GM12873 (cell line): ENCODE results near the gene ZFP36L1.

ENCODE experiments used
- TF ChIP-seq, protein P1 (sequence below): IDR thresholded peaks from 2 replicates; pipeline ENCODE4 v1.5.1; 2012; ENCODE audit warnings: low read depth, mild to moderate bottlenecking, moderate library complexity, low read length, control low read depth; ENCODE audit not compliant: insufficient read depth; ENCODE audit errors: missing control alignments

Gene ZFP36L1

GRCh38 chr14:68800953-68801352 is 8.1 kb upstream of the ZFP36L1 start:
- TF ChIP-seq, protein P1, sequence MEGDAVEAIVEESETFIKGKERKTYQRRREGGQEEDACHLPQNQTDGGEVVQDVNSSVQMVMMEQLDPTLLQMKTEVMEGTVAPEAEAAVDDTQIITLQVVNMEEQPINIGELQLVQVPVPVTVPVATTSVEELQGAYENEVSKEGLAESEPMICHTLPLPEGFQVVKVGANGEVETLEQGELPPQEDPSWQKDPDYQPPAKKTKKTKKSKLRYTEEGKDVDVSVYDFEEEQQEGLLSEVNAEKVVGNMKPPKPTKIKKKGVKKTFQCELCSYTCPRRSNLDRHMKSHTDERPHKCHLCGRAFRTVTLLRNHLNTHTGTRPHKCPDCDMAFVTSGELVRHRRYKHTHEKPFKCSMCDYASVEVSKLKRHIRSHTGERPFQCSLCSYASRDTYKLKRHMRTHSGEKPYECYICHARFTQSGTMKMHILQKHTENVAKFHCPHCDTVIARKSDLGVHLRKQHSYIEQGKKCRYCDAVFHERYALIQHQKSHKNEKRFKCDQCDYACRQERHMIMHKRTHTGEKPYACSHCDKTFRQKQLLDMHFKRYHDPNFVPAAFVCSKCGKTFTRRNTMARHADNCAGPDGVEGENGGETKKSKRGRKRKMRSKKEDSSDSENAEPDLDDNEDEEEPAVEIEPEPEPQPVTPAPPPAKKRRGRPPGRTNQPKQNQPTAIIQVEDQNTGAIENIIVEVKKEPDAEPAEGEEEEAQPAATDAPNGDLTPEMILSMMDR = no peak

- TF ChIP-seq, protein P1 = no peak
These were observed 7.5 kb upstream of the ZFP36L1 start for GRCh38 chr14:68800390-68800789.

DNA sequence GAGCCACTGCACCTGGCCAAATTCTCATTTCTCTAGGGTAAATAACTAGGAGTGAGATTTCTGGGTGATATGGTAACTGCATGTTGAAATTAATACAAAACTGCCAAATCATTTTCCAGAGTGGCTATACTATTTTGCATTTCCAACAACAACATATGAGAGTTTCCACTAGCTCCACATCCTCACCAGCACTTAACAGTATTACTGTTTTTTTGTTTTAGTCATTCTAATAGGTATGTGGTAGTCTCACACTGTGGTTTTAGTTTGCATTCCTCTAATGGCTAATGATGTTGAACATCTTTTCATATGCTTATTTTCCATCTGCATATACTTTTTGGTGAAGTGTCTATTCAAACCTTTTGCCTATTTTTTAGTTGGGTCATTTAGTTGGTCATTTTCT is 5.8 kb upstream of the ZFP36L1 start:
- TF ChIP-seq, protein P1 = no peak

GRCh38 chr14:68797121-68797670 is 4.3 kb upstream of the ZFP36L1 start:
- TF ChIP-seq, protein P1 = no peak

DNA sequence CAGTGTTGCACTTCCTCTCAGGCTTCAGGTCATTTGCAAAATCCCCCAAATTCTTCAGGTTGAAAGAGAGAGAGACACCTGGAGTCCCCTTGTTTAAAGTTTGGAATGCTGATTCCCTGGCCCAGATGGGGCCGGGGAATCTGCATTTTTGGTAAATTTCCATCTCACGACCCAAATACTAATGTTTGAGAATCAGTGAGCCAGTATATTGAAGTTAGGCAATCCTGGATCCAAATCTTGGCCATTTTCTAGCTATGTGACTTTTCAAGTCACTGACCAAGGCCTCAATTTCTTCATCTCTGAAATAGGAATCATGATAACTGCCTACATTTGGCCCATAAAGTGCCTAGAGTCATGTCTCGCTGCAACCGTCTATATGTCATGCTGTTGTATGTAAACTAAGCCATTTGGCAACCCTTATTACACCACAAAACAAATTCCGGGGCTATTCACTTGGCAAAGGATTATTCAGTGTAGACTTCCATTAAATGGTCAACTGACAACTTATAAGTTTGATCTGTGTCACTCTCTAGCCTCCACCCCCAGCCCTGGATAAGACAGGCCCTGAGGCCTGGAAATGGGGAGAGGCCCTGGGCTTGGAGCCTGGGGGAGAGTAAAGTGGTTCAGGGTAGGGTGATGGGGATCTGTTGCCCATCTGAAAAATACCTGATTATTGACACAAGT is 3.7 kb upstream of the ZFP36L1 start:
- TF ChIP-seq, protein P1 = no peak

GRCh38 chr14:68795597-68796417 is 2.9 kb upstream of the ZFP36L1 start:
- TF ChIP-seq, protein P1 = peak; percentile 68

- TF ChIP-seq, protein P1 = no peak
These were observed 2.2 kb upstream of the ZFP36L1 start for GRCh38 chr14:68794851-68795596.
